MM.1S (cell line): ENCODE measurements around the gene OSBPL5.

ENCODE experiments used
- CTCF ChIP-seq: fragments of 300-600 bp; sonication (generic); IDR thresholded peaks from 2 replicates; pipeline ENCODE4 v1.5.1; 2016; ENCODE audit warnings: antibody characterized with exemption, low read length, mixed read lengths
- EZH2 ChIP-seq: fragments of 300-600 bp; sonication (generic); optimal IDR thresholded peaks from 2 replicates; pipeline ENCODE3; 2017; ENCODE audit warnings: low read depth, mild to moderate bottlenecking, antibody characterized with exemption, low read length, mixed read lengths

DNA sequence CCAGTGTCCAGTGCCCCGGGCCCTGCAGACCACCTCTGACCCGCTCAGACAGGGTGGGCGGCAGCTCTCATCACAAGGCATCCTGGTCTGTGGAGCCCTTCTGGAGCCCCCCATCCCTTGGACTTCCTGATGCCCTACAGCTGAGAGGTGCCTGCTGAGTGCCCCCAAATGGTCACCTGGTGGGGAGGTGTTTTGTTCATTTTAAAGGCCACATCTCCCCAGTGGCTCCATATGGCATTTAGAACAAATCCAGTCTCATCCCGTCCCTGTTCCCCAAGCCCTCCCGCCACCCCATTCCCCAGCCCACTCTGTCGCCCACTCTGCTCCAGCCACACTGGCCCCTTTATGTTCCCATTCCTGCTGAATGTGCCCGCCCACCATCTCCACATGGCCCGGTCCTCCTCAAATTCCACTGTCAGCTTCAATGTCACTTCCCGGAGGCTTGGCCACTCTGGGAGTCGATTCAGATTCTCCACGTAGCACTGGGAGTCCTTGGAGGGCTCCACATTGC is 32.8 kb downstream of the OSBPL5 start:
- TF ChIP-seq EZH2 (no peak), CTCF (no peak)
